Measurements from ENCODE around the gene CNBD2. TPM values are rescaled to one million over a fixed set of nuclear protein-coding genes. Genes with fewer than 3 reads are reported as not detected.

Gene CNBD2
- polyA plus RNA-seq, 3 donors, result 8.0 to 11.3 (median 9.3) TPM

DNA sequence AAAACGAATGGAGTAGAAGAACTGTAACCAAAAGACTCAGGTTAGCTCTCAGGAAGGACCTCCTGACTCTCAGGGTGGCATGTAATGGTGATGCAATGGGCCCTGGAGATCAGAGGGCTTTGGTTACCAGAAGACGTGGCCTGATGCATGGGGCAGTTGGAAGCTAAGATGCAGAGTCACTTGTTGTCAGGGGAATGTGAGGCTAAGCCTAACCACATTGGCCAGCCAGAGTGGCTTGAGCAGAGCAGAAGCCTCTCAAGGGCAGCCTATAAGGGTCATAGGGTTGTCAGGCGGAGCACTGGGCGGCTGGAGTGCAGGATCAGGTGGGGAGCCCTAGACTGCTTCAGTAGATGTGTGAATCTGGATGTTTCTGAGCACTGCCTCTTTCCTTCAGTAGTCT lies 5.9 kb downstream of the CNBD2 start:
- Histone ChIP-seq H3K79me2 (ENCODE audit: insufficient read depth, low read length) (no peaks in the 10 kb centered on the region), H3K27me3 (ENCODE audit: control insufficient read depth in 2 of 2, insufficient read depth in 2 of 2, low read length in 2 of 2) (no peaks in the 10 kb centered on the region), H3K9ac (ENCODE audit: insufficient read depth, low read length, poor library complexity, severe bottlenecking) (no peak overlapping the region), H3K9me3 (replicated peaks in 1 of 2; ENCODE audit: control insufficient read depth in 1 of 2, insufficient read depth in 1 of 2, low read length in 2 of 2) (no peaks in the 10 kb centered on the region), H3K27ac (ENCODE audit: low read depth in 1 of 2, low read length in 2 of 2) (no peak overlapping the region), H3K36me3 (replicated peaks in 1 of 2; ENCODE audit: control insufficient read depth in 1 of 2, insufficient read depth in 2 of 2, low read length in 2 of 2) (no peaks in the 10 kb centered on the region), H2AFZ (ENCODE audit: insufficient read depth, low read depth, low read length, poor library complexity, severe bottlenecking) (no peak overlapping the region), H3K4me3 (replicated peaks in 1 of 3; ENCODE audit: low read depth in 2 of 3, low read length in 3 of 3) (no peak overlapping the region), H3K4me2 (replicated peaks; ENCODE audit: extremely low read depth, low read length, poor library complexity, severe bottlenecking) (no peak overlapping the region), H4K20me1 (ENCODE audit: insufficient read depth, low read length) (no peaks in the 10 kb centered on the region), H3K4me1 (ENCODE audit: control insufficient read depth in 1 of 2, insufficient read depth in 2 of 2, low read length in 2 of 2) (peaks cover 24 to 25% of the 10 kb centered on the region in 2 donors)
- TF ChIP-seq, protein P1, sequence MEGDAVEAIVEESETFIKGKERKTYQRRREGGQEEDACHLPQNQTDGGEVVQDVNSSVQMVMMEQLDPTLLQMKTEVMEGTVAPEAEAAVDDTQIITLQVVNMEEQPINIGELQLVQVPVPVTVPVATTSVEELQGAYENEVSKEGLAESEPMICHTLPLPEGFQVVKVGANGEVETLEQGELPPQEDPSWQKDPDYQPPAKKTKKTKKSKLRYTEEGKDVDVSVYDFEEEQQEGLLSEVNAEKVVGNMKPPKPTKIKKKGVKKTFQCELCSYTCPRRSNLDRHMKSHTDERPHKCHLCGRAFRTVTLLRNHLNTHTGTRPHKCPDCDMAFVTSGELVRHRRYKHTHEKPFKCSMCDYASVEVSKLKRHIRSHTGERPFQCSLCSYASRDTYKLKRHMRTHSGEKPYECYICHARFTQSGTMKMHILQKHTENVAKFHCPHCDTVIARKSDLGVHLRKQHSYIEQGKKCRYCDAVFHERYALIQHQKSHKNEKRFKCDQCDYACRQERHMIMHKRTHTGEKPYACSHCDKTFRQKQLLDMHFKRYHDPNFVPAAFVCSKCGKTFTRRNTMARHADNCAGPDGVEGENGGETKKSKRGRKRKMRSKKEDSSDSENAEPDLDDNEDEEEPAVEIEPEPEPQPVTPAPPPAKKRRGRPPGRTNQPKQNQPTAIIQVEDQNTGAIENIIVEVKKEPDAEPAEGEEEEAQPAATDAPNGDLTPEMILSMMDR (IDR thresholded peaks at IDR 0.05), result no peak
- H3K27me3 Mint-ChIP-seq (ENCODE audit: low read depth in 3 of 3), result peaks cover 0 to 1% (median 0%) of the 10 kb centered on the region in 3 donors
- peak overlapping the region in 1 of 7 donors; percentile 77 for H3K27ac Mint-ChIP-seq
- DNase-seq, result no peak
- H3K4me1 Mint-ChIP-seq, result peaks cover 25% of the 10 kb centered on the region
- intact Hi-C loops (cut with micrococcal nuclease), result no loop called here
- peaks cover 0 to 2% (median 0%) of the 10 kb centered on the region in 7 donors for H3K9me3 Mint-ChIP-seq
- no peak overlapping the region for H3K4me3 Mint-ChIP-seq
- no peaks in the 10 kb centered on the region for H3K36me3 Mint-ChIP-seq
- 74% methylated on average over 4 of the region's 4 CpGs for WGBS (ENCODE audit: insufficient coverage)

DNA sequence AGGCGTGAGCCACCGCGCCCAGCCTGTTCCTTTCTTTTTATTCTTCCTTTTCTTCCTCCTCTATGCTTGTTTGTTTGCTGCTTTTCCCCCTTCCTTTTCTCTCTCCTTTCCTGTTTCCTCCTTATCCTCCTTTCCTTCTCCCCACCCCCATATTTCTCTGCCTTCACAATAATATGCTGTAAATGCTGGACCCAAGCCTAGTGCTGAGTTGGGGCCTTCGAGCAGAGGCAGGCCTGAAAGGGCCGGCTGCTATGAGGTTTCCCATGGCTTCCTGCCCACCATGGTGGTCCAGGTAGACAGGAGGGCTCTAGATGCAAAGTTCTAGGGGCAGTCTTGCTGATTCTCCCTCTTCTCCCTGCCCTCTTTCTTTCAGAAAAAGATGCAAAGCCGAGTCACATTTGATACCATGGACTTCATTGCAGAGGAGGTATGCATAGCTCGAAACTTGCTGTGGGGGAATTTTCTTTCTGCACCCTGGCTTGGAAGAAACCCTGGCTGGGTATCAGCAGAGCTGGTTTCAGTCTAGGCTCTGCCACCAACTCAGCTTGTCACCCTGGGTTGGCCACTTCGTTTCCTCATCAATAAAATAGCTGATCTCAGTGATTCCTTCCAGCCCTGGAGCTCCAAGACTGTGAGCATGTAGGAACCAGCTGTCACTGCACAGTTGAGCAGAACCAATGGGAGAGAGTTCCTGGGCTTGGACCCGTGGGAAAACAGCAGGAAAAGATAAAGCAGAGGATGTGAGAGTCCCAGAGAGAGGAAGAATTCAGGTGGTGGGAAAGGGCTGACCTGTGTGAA lies 7.4 kb downstream of the CNBD2 start:
- H3K9ac ChIP-seq (ENCODE audit: insufficient read depth, low read length, poor library complexity, severe bottlenecking), result no peak overlapping the region

More for the DNA sequence above, 7.4 kb downstream of the CNBD2 start:
- Mint-ChIP-seq H3K36me3 (no peaks in the 10 kb centered on the region), H3K9me3 (peaks cover 0 to 2% (median 0%) of the 10 kb centered on the region in 7 donors), H3K4me3 (no peak overlapping the region), H3K4me1 (peaks cover 30% of the 10 kb centered on the region), H3K27ac (no peak overlapping the region), H3K27me3 (ENCODE audit: low read depth in 3 of 3) (peaks cover 0 to 5% (median 4%) of the 10 kb centered on the region in 3 donors)
- no peaks in the 10 kb centered on the region for H4K20me1 ChIP-seq (ENCODE audit: insufficient read depth, low read length)
- H3K9me3 ChIP-seq (replicated peaks in 1 of 2; ENCODE audit: control insufficient read depth in 1 of 2, insufficient read depth in 1 of 2, low read length in 2 of 2), result no peaks in the 10 kb centered on the region
- no peak overlapping the region for H3K4me2 ChIP-seq (replicated peaks; ENCODE audit: extremely low read depth, low read length, poor library complexity, severe bottlenecking)
- H3K36me3 ChIP-seq (replicated peaks in 1 of 2; ENCODE audit: control insufficient read depth in 1 of 2, insufficient read depth in 2 of 2, low read length in 2 of 2), result no peaks in the 10 kb centered on the region
- intact Hi-C loops (cut with micrococcal nuclease), result no loop called here
- no peaks in the 10 kb centered on the region for H3K79me2 ChIP-seq (ENCODE audit: insufficient read depth, low read length)
- no peaks in the 10 kb centered on the region for H3K27me3 ChIP-seq (ENCODE audit: control insufficient read depth in 2 of 2, insufficient read depth in 2 of 2, low read length in 2 of 2)
- no peak for DNase-seq
- H3K4me1 ChIP-seq (ENCODE audit: control insufficient read depth in 1 of 2, insufficient read depth in 2 of 2, low read length in 2 of 2), result peaks cover 30 to 31% of the 10 kb centered on the region in 2 donors
- no peak overlapping the region for H3K27ac ChIP-seq (ENCODE audit: low read depth in 1 of 2, low read length in 2 of 2)
- no peak overlapping the region for H2AFZ ChIP-seq (ENCODE audit: insufficient read depth, low read depth, low read length, poor library complexity, severe bottlenecking)
- no peak overlapping the region for H3K4me3 ChIP-seq (replicated peaks in 1 of 3; ENCODE audit: low read depth in 2 of 3, low read length in 3 of 3)
- TF ChIP-seq, protein P1 (IDR thresholded peaks at IDR 0.05), result no peak
- 83% methylated on average over 6 of the region's 9 CpGs for WGBS (ENCODE audit: insufficient coverage)

Data from CD14-positive monocyte (primary cell).